Smooth muscle cell (in vitro differentiated cells): Measurements from ENCODE around the gene SULF2. TPM values are rescaled to one million over a fixed set of nuclear protein-coding genes. Genes with fewer than 3 reads are reported as not detected.

Experiments
- DNase-seq: peaks from one replicate; lab custom pipeline; 2025; ENCODE audit not compliant: unreplicated experiment; lab: John Stamatoyannopoulos, UW
- H2AFZ ChIP-seq: fragments of 200-600 bp; sonication (generic); 2 replicates; pipeline ENCODE4 v1.6.0; 2016; ENCODE audit warnings: antibody characterized with exemption, low read depth, mild to moderate bottlenecking
- H3F3A ChIP-seq: fragments of 200-600 bp; sonication (generic); 2 replicates; pipeline ENCODE4 v1.6.0; 2017; ENCODE audit warnings: antibody characterized with exemption, low read depth
- H3K27ac ChIP-seq: fragments of 200-600 bp; sonication (generic); 2 replicates; pipeline ENCODE4 v1.5.1; 2016; ENCODE audit warnings: low read depth, mild to moderate bottlenecking
- H3K27me3 ChIP-seq: fragments of 200-600 bp; sonication (generic); 2 replicates; pipeline ENCODE4 v1.6.1; 2016; ENCODE audit warnings: low read depth, mild to moderate bottlenecking
- H3K36me3 ChIP-seq: fragments of 200-600 bp; sonication (generic); 2 replicates; pipeline ENCODE4 v1.5.1; 2016; ENCODE audit warnings: low read depth
- H3K4me1 ChIP-seq: fragments of 200-600 bp; sonication (generic); 2 replicates; pipeline ENCODE4 v1.5.1; 2016; ENCODE audit warnings: low read depth
- H3K4me2 ChIP-seq: fragments of 200-600 bp; sonication (generic); 2 replicates; pipeline ENCODE4 v1.6.0; 2016; ENCODE audit warnings: mild to moderate bottlenecking
- H3K4me3 ChIP-seq: fragments of 200-600 bp; sonication (generic); 2 replicates; pipeline ENCODE4 v1.5.1; 2016; ENCODE audit warnings: mild to moderate bottlenecking
- H3K79me2 ChIP-seq: fragments of 200-600 bp; sonication (generic); 2 replicates; pipeline ENCODE4 v1.6.0; 2016; ENCODE audit warnings: low read depth, mild to moderate bottlenecking
- H3K9ac ChIP-seq: fragments of 200-600 bp; sonication (generic); 2 replicates; pipeline ENCODE4 v1.6.0; 2016; ENCODE audit warnings: low read depth
- H3K9me3 ChIP-seq: fragments of 200-600 bp; sonication (generic); replicated peaks from 2 replicates; pipeline ENCODE4 v1.5.1; 2016; ENCODE audit warnings: low read depth
- H4K20me1 ChIP-seq: fragments of 200-600 bp; sonication (generic); 2 replicates; pipeline ENCODE4 v1.6.0; 2016; ENCODE audit warnings: low read depth
- CTCF ChIP-seq: fragments of 200-600 bp; sonication (generic); IDR thresholded peaks from 2 replicates; pipeline ENCODE4 v1.5.1; 2017; ENCODE audit warnings: borderline replicate concordance, mild to moderate bottlenecking, antibody characterized with exemption; ENCODE audit not compliant: insufficient read depth, poor library complexity, severe bottlenecking
- WGBS: methylation state at CpG from one replicate; pipeline ENCODE4 v1.1.7; 2016; ENCODE audit warnings: low lambda C conversion rate; 5-methylcytosine and 5-hydroxymethylcytosine counted together
- polyA plus RNA-seq: library from polyadenylated mRNA; unstranded; fragments of >200 nt; fragmentation: Nextera tagmentation; extraction: Ambion mirVana; gene quantifications from 2 replicates; pipeline ENCODE4 v1.2.1, GENCODE V29; 2016
- total RNA-seq: library from RNA; depleted of rRNA; stranded (reverse); fragments of >200 nt; gene quantifications from 2 replicates; pipeline ENCODE4 v1.2.3, GENCODE V29; 2014

The SULF2 gene
- total and polyA plus RNA-seq, 2 experiments from 2014 or later = 109 to 144 TPM

GRCh38 chr20:47737923-47738322 is 47.4 kb downstream of the SULF2 start:
- 97% methylated on average over 9 of the region's 9 CpGs for whole genome bisulfite sequencing
- H3K9me3 ChIP-seq = no peaks in the 10 kb centered on the region
- no peak overlapping the region for H3K27ac ChIP-seq
- peaks cover 5% of the 10 kb centered on the region for H3K36me3 ChIP-seq
- no peak overlapping the region for H3K9ac ChIP-seq
- no peak overlapping the region for H2AFZ ChIP-seq
- no peak for DNase-seq
- TF ChIP-seq CTCF = no peak
- H3K4me3 ChIP-seq = no peak overlapping the region
- no peaks in the 10 kb centered on the region for H3K27me3 ChIP-seq
- no peaks in the 10 kb centered on the region for H3K79me2 ChIP-seq
- H4K20me1 ChIP-seq = peaks cover 42% of the 10 kb centered on the region
- no peaks in the 10 kb centered on the region for H3K4me1 ChIP-seq
- no peaks in the 10 kb centered on the region for H3F3A ChIP-seq
- H3K4me2 ChIP-seq = no peak overlapping the region

GRCh38 chr20:47736570-47737152 is 48.6 kb downstream of the SULF2 start:
- no peaks in the 10 kb centered on the region for H3K9me3 ChIP-seq
- H3K9ac ChIP-seq = no peak overlapping the region
- H3K27me3 ChIP-seq = no peaks in the 10 kb centered on the region
- no peak overlapping the region for H2AFZ ChIP-seq
- no peak overlapping the region for H3K4me2 ChIP-seq
- H3K27ac ChIP-seq = no peak overlapping the region
- no peak overlapping the region for H3K4me3 ChIP-seq
- 98% methylated on average over 26 of the region's 26 CpGs for WGBS
- TF ChIP-seq CTCF = no peak
- H3K4me1 ChIP-seq = no peaks in the 10 kb centered on the region
- H3F3A ChIP-seq = no peaks in the 10 kb centered on the region
- H4K20me1 ChIP-seq = peaks cover 34% of the 10 kb centered on the region
- H3K36me3 ChIP-seq = peaks cover 7% of the 10 kb centered on the region
- DNase-seq = no peak
- no peaks in the 10 kb centered on the region for H3K79me2 ChIP-seq

- H3K4me2 ChIP-seq = no peak overlapping the region
- H3K27ac ChIP-seq = no peak overlapping the region
- peaks cover 25% of the 10 kb centered on the region for H4K20me1 ChIP-seq
- no peaks in the 10 kb centered on the region for H3K4me1 ChIP-seq
- H3K4me3 ChIP-seq = no peak overlapping the region
- no peaks in the 10 kb centered on the region for H3K9me3 ChIP-seq
- no peak overlapping the region for H3K9ac ChIP-seq
- DNase-seq = no peak
- H2AFZ ChIP-seq = no peak overlapping the region
- H3F3A ChIP-seq = no peaks in the 10 kb centered on the region
- H3K36me3 ChIP-seq = peaks cover 7% of the 10 kb centered on the region
- H3K27me3 ChIP-seq = no peaks in the 10 kb centered on the region
- 93% methylated on average over 17 of the region's 17 CpGs for WGBS
- H3K79me2 ChIP-seq = no peaks in the 10 kb centered on the region
- no peak for TF ChIP-seq CTCF
Measured at GRCh38 chr20:47735412-47736400, 49.6 kb downstream of the SULF2 start.
